KMS-11 (cell line): ENCODE measurements around the gene FOXR1.

Experiments
- H2AFZ ChIP-seq: fragments of 200-600 bp; sonication (generic); 2 replicates; pipeline ENCODE4 v1.6.1; 2016; ENCODE audit warnings: antibody characterized with exemption, mixed run types, low read depth
- H3K27ac ChIP-seq: fragments of 200-600 bp; sonication (generic); 2 replicates; pipeline ENCODE4 v1.6.1; 2016; ENCODE audit warnings: mild to moderate bottlenecking, mixed run types
- H3K27me3 ChIP-seq: fragments of 200-600 bp; sonication (generic); 2 replicates; pipeline ENCODE4 v1.6.1; 2017; ENCODE audit warnings: mild to moderate bottlenecking, low read depth, mixed run types, moderate library complexity; ENCODE audit not compliant: insufficient read depth
- H3K36me3 ChIP-seq: fragments of 200-600 bp; sonication (generic); 2 replicates; pipeline ENCODE4 v1.6.1; 2017; ENCODE audit warnings: mild to moderate bottlenecking, mixed run types; ENCODE audit not compliant: insufficient read depth
- H3K4me1 ChIP-seq: fragments of 200-600 bp; sonication (generic); 2 replicates; pipeline ENCODE4 v1.6.1; 2016; ENCODE audit warnings: mild to moderate bottlenecking, low read depth, mixed run types; ENCODE audit not compliant: poor library complexity, severe bottlenecking
- H3K4me2 ChIP-seq: fragments of 200-600 bp; sonication (generic); 2 replicates; pipeline ENCODE4 v1.7.0; 2016; ENCODE audit warnings: mild to moderate bottlenecking, mixed run types
- H3K4me3 ChIP-seq: fragments of 200-600 bp; sonication (generic); IDR thresholded peaks from 2 replicates; pipeline ENCODE4 v1.6.1; 2017; ENCODE audit warnings: low read depth, low read length, mixed read lengths; ENCODE audit not compliant: insufficient read depth
- H3K79me2 ChIP-seq: fragments of 200-600 bp; sonication (generic); 2 replicates; pipeline ENCODE4 v1.6.1; 2016; ENCODE audit warnings: low read depth, mixed run types; ENCODE audit not compliant: insufficient read depth
- H3K9ac ChIP-seq: fragments of 200-600 bp; sonication (generic); 2 replicates; pipeline ENCODE4 v1.6.1; 2016; ENCODE audit warnings: mild to moderate bottlenecking, mixed run types
- H4K20me1 ChIP-seq: fragments of 200-600 bp; sonication (generic); 2 replicates; pipeline ENCODE4 v1.6.1; 2016; ENCODE audit warnings: mild to moderate bottlenecking, mixed run types; ENCODE audit not compliant: insufficient read depth
- CTCF ChIP-seq: fragments of 200-600 bp; sonication (generic); conservative IDR thresholded peaks from 2 replicates; pipeline ENCODE4 v1.6.1; 2017; ENCODE audit warnings: low read depth, mild to moderate bottlenecking, antibody characterized with exemption, low read length, moderate library complexity, mixed read lengths

The FOXR1 gene

GRCh38 chr11:119000906-119001305 is 29.3 kb downstream of the FOXR1 start:
- Histone ChIP-seq H3K27me3 (no peaks in the 10 kb centered on the region), H3K4me2 (no peak overlapping the region), H2AFZ (no peak overlapping the region), H3K79me2 (no peaks in the 10 kb centered on the region), H3K4me1 (no peaks in the 10 kb centered on the region), H3K9ac (no peak overlapping the region), H4K20me1 (no peaks in the 10 kb centered on the region), H3K36me3 (peaks cover 4% of the 10 kb centered on the region; the same call in 1 of the 2 replicates), H3K27ac (no peak overlapping the region), H3K4me3 (no peak overlapping the region)
- TF ChIP-seq CTCF: no peak

GRCh38 chr11:119006656-119007055 is 35.1 kb downstream of the FOXR1 start:
- no peaks in the 10 kb centered on the region for H4K20me1 ChIP-seq
- no peaks in the 10 kb centered on the region for H3K27me3 ChIP-seq
- no peaks in the 10 kb centered on the region for H3K79me2 ChIP-seq
- TF ChIP-seq CTCF: no peak
- H3K4me3 ChIP-seq: no peak overlapping the region
- no peaks in the 10 kb centered on the region for H3K4me1 ChIP-seq
- no peak overlapping the region for H3K27ac ChIP-seq
- no peak overlapping the region for H3K4me2 ChIP-seq
- H3K9ac ChIP-seq: no peak overlapping the region
- H3K36me3 ChIP-seq: peaks cover under 1% of the 10 kb centered on the region; the same call in 1 of the 2 replicates
- H2AFZ ChIP-seq: no peak overlapping the region

GRCh38 chr11:119011476-119012053 is 40.0 kb downstream of the FOXR1 start:
- Histone ChIP-seq H3K4me3 (no peak overlapping the region), H3K4me2 (no peak overlapping the region), H3K79me2 (peaks cover 6% of the 10 kb centered on the region), H3K36me3 (no peaks in the 10 kb centered on the region; the same call in 1 of the 2 replicates), H3K9ac (no peak overlapping the region), H3K27ac (no peak overlapping the region), H3K27me3 (no peaks in the 10 kb centered on the region), H2AFZ (no peak overlapping the region), H3K4me1 (peaks cover 6% of the 10 kb centered on the region), H4K20me1 (no peaks in the 10 kb centered on the region)
- no peak for TF ChIP-seq CTCF

- no peaks in the 10 kb centered on the region; the same call in 1 of the 2 replicates for H3K36me3 ChIP-seq
- H3K79me2 ChIP-seq: peaks cover 18% of the 10 kb centered on the region
- H3K4me2 ChIP-seq: no peak overlapping the region
- no peak overlapping the region for H2AFZ ChIP-seq
- no peak for TF ChIP-seq CTCF
- no peak overlapping the region for H3K9ac ChIP-seq
- H3K4me3 ChIP-seq: no peak overlapping the region
- no peaks in the 10 kb centered on the region for H4K20me1 ChIP-seq
- H3K27me3 ChIP-seq: no peaks in the 10 kb centered on the region
- peaks cover 13% of the 10 kb centered on the region for H3K4me1 ChIP-seq
- no peak overlapping the region; the same call in 1 of the 2 replicates for H3K27ac ChIP-seq
Measured at GRCh38 chr11:119012629-119013170, 41.1 kb downstream of the FOXR1 start.
